ENCODE data around the gene DCTN2.
"Not testable (repeated sequence)": the region's sequence is repeated elsewhere in the genome, so short reads cannot be mapped to it uniquely, and the experiment has no call there.

The DCTN2 gene

DNA sequence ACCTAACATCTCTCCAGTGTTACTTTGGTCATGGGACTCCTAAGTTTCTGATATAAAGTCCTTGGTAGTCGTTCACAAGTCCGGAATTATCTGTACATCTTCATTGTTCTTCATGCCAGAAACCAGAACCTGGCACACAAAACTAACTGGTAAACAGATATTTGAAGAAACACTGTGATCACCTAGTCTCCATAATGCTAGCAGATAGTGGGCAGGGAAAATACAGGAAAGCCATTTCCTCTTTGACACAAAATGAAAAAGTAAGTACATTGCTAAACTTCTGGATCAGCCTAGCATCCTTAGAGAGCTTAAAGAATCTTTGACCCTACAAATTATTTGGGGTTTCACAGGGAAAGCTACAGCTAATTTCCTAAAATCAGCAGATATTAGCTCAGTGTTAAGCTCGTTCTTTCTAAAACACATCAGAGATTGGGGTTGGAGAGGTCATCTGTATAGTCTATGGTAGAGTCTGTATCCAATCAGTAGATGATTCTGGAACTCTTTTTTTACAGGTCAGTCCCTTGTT, 31.5 kb downstream of the DCTN2 start:
- DNase-seq (ENCODE audit: low read depth): no peak

DNA sequence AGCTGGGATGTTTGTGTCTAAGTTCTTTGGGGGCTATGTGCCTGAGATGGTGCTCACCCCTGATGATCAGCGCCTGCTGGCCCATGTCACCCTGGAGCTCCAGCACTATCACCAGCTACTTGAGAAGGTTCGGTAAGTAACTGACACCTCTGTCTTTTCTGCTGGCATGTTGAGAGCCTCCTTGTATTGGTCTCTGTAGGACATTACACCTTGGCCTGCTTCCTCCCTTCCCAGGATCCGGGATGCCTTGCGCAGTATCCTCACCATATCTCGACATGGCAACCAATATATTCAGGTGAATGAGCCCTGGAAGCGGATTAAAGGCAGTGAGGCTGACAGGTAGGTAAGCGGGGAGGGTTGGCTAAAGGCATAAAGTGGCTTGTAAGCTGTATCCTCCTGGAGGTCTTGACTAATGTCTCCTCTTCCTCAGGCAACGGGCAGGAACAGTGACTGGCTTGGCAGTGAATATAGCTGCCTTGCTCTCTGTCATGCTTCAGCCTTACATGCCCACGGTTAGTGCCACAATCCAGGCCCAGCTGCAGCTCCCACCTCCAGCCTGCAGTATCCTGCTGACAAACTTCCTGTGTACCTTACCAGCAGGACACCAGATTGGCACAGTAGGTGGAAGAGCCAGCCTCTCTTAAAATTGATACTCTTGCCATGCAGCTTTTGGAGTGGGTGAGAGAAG, 32.1 kb downstream of the DCTN2 start:
- DNase-seq (ENCODE audit: low read depth): no peak

DNA sequence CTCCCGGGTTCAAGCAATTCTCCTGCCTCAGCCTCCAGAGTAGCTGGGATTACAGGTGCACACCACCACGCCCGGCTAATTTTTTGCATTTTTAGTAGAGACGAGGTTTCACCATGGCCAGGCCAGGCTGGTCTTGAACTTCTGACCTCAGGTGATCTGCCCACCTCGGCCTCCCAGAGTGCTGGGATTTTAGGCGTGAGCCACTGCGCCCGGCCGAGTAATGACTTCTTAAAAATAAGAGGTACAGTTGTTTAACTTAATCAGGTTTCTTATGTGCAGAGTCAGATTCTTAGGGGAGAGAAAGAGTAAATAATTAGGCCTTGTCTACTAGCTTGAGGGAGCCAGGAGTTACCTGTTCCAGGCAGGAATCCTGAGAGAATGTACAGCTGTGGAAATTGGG, 32.7 kb downstream of the DCTN2 start:
- DNase-seq (ENCODE audit: low read depth): not testable (repeated sequence)

DNA sequence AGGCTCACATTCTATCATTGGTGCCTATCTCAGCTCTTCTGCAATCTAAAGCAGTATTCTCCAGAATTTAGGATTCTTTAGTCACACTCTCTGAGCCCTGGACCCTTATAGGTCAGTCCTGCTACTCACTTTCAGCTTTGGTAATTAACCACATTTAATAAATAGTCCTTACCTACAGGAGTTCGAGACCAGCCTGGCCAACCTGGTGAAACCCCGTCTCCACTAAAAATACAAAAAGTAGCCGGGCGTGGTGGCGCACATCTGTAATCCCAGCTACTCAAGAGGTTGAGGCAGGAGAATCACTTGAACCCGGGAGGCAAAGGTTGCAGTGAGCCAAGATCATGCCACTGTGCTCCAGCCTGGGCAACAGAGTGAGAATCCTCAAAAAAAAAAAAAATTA, 33.3 kb downstream of the DCTN2 start:
- not testable (repeated sequence) for DNase-seq (ENCODE audit: low read depth)

DNA sequence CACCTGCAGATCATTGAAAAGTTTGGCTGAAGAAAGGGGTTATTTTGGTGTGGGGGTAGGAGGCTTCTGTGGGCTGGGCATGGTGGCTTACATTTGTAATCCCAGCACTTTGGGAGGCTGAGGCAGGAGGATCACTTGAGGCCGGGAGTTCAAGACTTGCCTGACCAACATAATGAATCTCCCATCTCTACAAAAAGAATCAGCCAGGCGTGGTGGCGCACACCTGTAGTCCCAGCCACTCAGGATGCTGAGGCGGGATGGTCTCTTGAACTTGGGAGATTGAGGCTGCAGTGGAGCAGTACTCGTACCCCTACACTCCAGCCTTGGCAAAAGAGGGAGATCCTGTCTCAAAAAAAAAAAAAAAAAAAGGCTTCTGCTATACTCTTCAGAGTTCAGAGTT, 33.7 kb downstream of the DCTN2 start:
- DNase-seq (ENCODE audit: low read depth): no peak

DNA sequence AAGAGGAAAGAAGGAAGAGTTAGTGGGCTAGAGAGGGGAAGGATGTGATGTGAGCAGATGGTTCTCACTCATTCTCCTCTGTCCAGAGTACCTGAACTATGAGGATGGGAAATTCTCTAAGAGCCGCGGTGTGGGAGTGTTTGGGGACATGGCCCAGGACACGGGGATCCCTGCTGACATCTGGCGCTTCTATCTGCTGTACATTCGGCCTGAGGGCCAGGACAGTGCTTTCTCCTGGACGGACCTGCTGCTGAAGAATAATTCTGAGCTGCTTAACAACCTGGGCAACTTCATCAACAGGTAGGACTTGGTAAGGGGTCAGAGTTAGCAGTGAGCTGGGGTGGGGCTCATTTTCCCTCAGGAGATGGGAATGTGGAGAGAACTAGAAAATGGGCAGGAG, 34.3 kb downstream of the DCTN2 start:
- DNase-seq (ENCODE audit: low read depth): no peak

DNA sequence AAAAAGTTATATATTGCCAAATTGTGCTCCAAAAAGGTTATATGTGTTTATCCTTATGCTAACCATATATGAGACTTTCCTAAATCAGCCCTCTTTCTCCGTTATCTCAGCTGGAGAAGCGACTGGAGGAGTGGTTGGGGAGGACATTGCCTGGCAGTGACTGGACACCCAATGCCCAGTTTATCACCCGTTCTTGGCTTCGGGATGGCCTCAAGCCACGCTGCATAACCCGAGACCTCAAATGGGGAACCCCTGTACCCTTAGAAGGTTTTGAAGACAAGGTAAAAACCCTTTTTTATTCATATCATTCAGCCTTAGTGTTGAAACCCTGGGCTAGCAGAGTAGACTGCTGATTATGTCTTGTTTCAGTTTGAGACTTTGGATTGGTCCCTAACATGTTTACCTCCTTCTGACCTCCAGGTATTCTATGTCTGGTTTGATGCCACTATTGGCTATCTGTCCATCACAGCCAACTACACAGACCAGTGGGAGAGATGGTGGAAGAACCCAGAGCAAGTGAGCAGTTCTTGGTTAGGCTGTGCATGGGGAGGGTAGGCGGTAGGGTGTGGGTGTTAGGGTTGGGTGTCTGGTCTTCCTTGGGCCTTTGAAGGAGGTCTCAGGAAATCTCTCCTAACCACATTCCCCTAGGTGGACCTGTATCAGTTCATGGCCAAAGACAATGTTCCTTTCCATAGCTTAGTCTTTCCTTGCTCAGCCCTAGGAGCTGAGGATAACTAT, 35.2 kb downstream of the DCTN2 start:
- DNase-seq (ENCODE audit: low read depth): no peak

DNA sequence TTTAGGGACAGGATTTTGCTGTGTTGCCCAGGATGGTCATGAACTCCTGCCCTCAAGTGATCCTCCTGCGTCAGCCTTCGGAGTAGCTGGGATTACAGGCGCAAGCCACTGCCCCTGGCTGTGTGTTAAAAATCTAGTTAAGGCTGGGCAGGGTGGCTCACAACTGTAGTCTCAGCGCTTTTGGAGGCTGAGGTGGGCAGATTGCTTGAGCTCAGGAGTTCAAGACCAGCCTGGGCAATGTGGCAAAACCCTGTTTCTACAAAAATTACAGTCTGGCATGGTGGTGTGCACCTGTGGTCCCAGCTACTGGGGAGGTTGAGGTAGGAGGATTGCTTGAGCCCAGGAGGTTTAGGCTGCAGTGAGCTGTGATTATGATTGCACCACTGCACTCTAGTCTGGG, 35.8 kb downstream of the DCTN2 start:
- no peak for DNase-seq (ENCODE audit: low read depth)

DNA sequence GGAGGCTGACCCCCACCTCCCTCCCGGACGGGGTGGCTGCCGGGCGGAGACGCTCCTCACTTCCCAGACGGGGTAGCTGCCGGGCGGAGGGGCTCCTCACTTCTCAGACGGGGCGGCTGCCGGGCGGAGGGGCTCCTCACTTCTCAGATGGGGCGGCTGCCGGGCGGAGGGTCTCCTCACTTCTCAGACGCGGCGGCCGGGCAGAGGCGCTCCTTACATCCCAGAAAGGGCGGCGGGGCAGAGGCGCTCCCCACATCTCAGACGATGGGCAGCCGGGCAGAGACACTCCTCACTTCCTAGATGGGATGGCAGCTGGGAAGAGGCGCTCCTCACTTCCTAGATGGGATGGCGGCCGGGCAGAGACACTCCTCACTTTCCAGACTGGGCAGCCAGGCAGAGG, 39.2 kb downstream of the DCTN2 start:
- DNase-seq (ENCODE audit: low read depth): not testable (repeated sequence)

DNA sequence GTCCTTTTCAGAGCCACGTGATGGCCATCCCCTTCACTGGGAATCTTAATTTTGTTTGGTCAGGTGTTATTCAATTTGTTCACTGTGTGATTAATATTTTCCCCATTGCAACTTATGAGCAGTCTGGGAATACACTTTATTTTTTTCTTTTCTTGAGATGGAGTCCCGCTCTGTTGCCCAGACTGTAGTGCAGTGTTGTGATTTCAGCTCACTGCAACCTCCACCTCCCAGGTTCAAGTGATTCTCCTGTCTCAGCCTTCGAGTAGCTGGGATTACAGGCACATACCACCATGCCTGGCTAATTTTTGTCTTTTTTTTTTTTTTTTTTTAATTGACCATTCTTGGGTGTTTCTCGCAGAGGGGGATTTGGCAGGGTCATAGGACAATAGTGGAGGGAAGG, 40.5 kb downstream of the DCTN2 start:
- DNase-seq (ENCODE audit: low read depth): not testable (repeated sequence)

DNA sequence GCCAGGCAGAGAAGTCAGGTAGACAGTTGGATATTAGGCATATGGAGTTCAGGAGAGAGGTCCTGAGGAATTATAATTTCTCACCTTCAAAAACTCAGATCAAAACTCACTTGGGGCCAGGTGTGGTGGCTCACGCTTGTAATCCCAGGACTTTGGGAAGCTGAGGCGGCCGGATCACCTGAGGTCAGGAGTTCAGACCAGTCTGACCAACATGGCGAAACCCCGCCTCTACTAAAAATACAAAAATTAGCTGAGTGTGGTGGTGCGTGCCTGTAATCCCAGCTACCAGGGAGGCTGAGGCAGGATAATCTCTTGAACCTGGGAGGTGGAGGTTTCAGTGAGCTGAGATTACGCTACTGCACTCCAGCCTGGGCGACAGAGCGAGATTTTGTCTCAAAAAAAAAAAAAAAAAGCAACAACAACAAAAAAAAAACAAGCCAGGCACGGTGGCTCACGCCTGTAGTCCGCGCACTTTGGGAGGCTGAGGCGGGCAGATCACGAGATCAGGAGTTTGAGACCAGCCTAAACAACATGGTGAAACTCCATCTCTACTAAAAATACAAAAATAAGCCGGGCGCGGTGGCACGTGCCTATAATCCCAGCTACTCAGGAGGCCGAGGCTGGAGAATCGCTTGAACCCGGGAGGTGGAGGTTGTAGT, 44.6 kb downstream of the DCTN2 start:
- not testable (repeated sequence) for DNase-seq (ENCODE audit: low read depth)

DNA sequence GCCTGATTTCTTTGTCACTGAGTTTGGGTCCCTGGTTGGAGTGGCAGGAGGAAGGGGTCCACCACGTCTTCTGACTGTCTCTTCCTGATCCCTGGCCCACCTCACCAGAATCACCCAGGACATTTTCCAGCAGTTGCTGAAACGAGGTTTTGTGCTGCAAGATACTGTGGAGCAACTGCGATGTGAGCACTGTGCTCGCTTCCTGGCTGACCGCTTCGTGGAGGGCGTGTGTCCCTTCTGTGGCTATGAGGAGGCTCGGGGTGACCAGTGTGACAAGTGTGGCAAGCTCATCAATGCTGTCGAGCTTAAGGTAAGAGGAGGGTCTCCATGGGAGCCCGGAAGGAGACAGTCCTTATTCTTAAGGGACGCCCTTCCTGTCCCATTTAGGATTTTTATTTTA, 46.8 kb downstream of the DCTN2 start:
- no peak for DNase-seq (ENCODE audit: low read depth)

DNA sequence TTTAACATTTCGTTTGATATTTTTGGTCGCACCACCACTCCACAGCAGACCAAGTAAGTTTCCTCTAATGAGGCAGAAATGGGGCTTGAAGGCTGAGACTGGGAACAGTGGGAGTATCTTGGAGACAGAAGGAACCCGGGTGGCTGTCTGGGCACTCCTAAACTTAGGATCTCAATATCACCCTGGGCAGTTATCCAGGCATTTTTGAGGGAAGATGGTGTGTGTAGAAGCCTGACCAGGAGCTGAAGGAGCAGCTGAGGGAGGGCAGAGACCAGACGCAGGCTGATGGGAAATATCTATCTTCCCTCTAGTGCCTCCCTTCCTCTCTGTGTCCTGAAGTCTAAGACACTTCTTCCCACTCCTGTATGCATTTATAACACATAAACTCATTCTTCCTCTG, 48.4 kb downstream of the DCTN2 start:
- no peak for DNase-seq (ENCODE audit: low read depth)

DNA sequence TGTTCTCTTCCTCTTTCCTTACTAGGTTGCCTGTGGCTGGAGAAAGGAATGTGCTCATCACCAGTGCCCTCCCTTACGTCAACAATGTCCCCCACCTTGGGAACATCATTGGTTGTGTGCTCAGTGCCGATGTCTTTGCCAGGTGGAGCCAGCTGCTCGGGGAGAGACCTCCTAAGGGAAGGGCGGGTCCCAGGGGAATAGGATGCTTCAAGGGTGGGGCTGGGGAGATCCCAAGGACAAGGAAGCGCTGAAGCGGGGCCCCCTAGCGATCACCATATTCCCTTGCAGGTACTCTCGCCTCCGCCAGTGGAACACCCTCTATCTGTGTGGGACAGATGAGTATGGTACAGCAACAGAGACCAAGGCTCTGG, 48.9 kb downstream of the DCTN2 start:
- DNase-seq (ENCODE audit: low read depth): no peak

DNA sequence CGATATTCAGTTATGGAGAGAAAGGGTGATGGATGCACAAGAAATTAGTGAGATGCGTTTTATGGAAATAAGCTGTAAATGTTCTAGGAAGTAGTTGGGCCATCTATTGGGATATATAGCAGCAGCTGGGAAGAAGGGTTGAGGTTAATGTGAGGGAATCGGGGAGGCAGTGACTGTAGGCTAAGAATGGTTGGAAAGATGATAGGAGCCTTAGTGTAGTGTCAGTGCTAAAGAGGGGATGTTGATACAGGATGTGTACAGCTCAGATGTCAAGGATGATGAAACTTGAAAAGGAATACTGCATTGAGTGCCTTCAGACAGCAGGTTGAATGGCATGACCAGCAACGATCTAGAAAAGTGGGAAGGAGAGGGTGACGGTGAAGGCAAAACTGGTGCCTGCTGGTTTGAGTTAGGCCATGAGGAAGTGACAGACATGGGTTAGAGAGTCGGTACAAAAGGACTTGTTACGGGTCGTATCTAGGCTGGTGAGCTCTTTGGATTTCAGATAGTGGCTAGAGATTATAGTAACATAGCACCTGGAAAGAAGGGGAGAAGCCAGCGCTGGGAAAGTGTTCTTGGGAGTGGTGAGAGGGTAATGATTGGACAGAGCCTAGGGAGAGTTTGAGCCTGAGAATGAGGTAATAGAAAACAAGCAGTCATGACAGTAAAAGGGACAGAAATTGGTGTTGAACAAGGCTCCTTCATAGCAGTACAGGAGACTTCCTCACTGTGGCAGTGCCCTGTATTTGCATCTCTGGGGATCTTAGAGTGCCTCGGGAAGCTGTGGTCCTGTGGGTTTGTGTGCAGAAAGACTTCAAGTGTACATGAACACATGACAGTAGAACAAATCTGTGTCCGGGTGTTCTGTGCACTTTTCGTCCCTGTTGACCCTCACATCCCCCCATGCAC, 49.5 kb downstream of the DCTN2 start:
- DNase-seq (ENCODE audit: low read depth): no peak

DNA sequence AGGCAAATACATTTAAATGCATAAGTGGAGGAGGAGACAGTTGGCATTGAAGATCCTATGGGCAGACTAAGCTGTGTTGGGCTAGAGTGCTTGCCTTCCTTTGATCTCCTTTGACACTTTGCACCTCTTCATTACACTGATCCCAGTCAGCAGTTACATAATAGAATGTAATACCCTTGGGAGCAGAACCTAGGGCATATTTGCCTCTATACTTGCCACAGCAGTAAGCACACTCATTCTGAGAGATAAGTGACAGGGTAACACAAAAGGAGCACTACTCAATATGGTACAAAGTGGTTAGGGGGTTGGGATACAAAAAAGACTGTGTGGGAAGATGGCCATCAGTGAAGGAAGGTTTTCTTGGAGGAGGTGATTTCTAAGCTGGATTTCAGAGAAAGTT, 50.2 kb downstream of the DCTN2 start:
- no peak for DNase-seq (ENCODE audit: low read depth)

DNA sequence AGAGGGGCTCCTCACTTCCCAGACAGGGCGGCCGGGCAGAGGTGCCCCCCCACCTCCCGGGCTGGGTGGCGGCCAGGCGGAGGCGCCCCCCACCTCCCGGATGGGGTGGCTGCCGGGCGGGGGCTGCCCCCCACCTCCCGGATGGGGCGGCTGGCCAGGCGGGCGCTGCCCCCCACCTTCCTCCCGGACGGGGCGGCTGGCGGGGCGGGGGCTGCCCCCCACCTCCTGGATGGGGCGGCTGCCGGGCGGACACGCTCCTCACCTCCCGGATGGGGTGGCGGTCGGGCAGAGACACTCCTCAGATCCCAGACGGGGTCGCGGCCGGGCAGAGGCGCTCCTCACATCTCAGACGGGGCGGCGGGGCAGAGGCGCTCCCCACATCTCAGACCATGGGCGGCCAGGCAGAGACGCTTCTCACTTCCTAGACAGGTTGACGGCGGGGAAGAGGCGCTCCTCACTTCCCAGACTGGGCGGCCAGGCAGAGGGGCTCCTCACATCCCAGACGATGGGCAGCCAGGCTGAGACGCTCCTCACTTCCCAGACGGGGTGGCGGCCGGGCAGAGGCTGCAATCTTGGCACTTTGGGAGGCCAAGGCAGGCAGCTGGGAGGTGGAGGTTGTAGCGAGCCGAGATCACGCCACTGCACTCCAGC, 51.8 kb downstream of the DCTN2 start:
- DNase-seq (ENCODE audit: low read depth): not testable (repeated sequence)

DNA sequence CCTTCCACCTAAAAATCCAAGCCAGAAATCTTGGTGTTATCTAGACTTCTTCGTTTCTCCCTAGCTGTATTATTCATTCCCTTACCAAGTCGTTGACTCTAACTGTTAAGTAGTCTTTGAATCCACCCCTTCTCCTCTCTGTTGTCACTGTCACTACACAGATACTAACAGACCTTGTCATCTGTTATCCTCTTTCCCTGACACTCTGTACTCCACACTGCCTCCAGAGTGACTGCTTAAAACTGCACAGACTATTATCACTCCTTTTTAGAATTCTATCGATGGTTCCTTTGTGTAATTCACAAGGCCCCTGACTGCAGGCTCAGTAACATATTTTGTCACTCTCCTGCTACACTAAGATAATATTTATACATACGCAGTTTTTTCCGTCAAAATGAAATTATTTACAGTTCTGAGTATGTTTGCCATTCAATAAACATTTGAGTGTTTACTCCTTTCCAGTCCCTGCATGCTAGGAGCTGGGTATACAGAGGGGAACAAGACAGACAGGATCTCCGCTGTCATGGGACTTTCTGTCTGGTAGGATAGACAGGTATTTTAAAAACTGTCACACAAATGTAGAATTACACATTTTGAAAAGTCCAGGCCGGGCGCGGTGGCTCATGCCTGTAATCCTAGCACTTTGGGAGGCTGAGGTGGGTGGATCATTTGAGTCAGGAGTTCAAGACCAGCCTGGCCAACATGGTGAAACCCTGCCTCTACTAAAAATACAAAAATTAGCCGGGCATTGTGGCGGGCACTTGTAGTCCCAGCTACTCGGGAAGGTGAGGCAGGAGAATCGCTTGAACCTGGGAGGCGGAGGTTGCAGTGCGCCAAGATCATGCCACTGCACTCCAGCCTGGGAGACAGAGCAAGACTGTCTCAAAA, 55.4 kb downstream of the DCTN2 start:
- no peak for DNase-seq (ENCODE audit: low read depth)

DNA sequence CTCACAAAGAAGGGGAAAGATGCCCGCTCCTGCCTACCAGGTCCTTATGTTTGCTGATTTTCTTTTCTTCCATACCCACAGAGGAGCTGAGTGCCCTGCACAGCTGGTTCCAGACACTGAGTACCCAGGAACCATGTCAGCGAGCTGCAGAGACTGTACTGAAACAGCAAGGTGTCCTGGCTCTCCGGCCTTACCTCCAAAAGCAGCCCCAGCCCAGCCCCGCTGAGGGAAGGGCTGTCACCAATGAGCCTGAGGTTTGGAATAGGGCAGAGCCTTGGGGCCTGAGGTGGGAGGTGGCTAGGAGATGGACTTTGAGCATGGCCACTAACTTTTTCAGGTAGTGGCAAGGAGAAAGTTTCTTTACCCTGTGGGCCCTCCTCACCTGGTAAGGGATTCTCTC, 56.9 kb downstream of the DCTN2 start:
- DNase-seq (ENCODE audit: low read depth): no peak

DNA sequence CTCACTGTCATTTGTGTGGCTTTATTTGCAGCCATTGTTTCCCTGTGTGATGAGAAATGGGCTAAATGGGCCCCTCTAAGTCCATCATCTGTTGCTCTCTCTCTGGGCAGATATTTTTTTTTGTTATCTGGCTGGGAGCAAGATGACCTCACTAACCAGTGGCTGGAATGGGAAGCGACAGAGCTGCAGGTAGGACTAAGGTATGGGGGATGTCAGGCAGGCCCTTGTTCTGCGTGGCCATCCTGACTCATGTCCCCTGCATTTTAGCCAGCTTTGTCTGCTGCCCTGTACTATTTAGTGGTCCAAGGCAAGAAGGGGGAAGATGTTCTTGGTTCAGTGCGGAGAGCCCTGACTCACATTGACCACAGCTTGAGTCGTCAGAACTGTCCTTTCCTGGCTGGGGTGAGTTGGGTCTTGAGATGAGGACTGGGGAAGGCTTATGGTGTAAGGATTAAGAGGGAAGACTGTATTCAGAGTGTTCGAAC, 57.8 kb downstream of the DCTN2 start:
- DNase-seq (ENCODE audit: low read depth): no peak
